Brain pericyte (primary cell): ENCODE measurements around the gene SHISAL1.
A peak's percentile ranks its signal among the peaks of the same experiment; 100 is the strongest.

Experiments used
- DNase-seq: peaks from one replicate; pipeline ENCODE4 v3.0.0-alpha.2; 2012; ENCODE audit warnings: low read depth, low spot score

The SHISAL1 gene

GRCh38 chr22:44312766-44313165 is at the start of gene SHISAL1:
SHISAL1 (minus strand) TSS chr22:44312951; CDS start chr22:44300945, 12,006 bp downstream.
- DNase-seq = no peak

- no peak for DNase-seq
Observed at GRCh38 chr22:44361391-44362126, 48.8 kb upstream of the SHISAL1 start.

GRCh38 chr22:44360668-44361381 is 48.1 kb upstream of the SHISAL1 start:
- DNase-seq = peak; percentile 33

GRCh38 chr22:44360306-44360667 is 47.5 kb upstream of the SHISAL1 start:
- no peak for DNase-seq

GRCh38 chr22:44359496-44360110 is 46.9 kb upstream of the SHISAL1 start:
- no peak for DNase-seq

- DNase-seq = no peak
Observed at GRCh38 chr22:44358709-44359440, 46.1 kb upstream of the SHISAL1 start.

- no peak for DNase-seq
Observed at GRCh38 chr22:44357966-44358465, 45.3 kb upstream of the SHISAL1 start.

- DNase-seq = no peak
Observed at GRCh38 chr22:44357296-44357965, 44.7 kb upstream of the SHISAL1 start.

GRCh38 chr22:44355716-44356070 is 42.9 kb upstream of the SHISAL1 start:
- no peak for DNase-seq

- no peak for DNase-seq
Observed at GRCh38 chr22:44354288-44354687, 41.5 kb upstream of the SHISAL1 start.

GRCh38 chr22:44353041-44353440 is 40.3 kb upstream of the SHISAL1 start:
- no peak for DNase-seq

- DNase-seq = no peak
Observed at GRCh38 chr22:44352378-44353035, 39.8 kb upstream of the SHISAL1 start.

- no peak for DNase-seq
Observed at GRCh38 chr22:44351685-44352377, 39.1 kb upstream of the SHISAL1 start.

- no peak for DNase-seq
Observed at GRCh38 chr22:44351037-44351436, 38.3 kb upstream of the SHISAL1 start.

- DNase-seq = no peak
Observed at GRCh38 chr22:44349594-44349993, 36.8 kb upstream of the SHISAL1 start.

- DNase-seq = no peak
Observed at GRCh38 chr22:44348971-44349560, 36.3 kb upstream of the SHISAL1 start.

GRCh38 chr22:44347549-44347948 is 34.8 kb upstream of the SHISAL1 start:
- DNase-seq = no peak

GRCh38 chr22:44347080-44347479 is 34.3 kb upstream of the SHISAL1 start:
- DNase-seq = no peak

- no peak for DNase-seq
Observed at GRCh38 chr22:44345872-44346271, 33.1 kb upstream of the SHISAL1 start.

- DNase-seq = no peak
Observed at GRCh38 chr22:44344407-44344806, 31.7 kb upstream of the SHISAL1 start.
